Uterus (tissue), 4 donors: ENCODE measurements around the gene RMND1. TPM values are rescaled to one million over a fixed set of nuclear protein-coding genes. Genes with fewer than 3 reads are reported as not detected.

Experiments used
- DNase-seq, 2 donors: peaks; one replicate each; pipeline ENCODE4 v3.0.0-alpha.2; 2019 to 2020
- H3K27ac ChIP-seq, 2 donors: fragments of 200-600 bp; sonication (generic); 1 replicate in 1 of 2; 2 replicates in 1 of 2; pipeline ENCODE4 v1.5.1; 2016 to 2018
- H3K27me3 ChIP-seq, 2 donors: fragments of 200-600 bp; sonication (generic); one replicate each; pipeline ENCODE4 v1.5.1; 2018 to 2019; ENCODE audit warnings: control low read depth in 1 of 2
- H3K36me3 ChIP-seq, 2 donors: fragments of 200-600 bp; sonication (generic); one replicate each; pipeline ENCODE4 v1.5.1; 2019; ENCODE audit warnings: control low read depth in 1 of 2
- H3K4me1 ChIP-seq, 2 donors: fragments of 200-600 bp; sonication (generic); one replicate each; pipeline ENCODE4 v1.5.1; 2018 to 2019; ENCODE audit warnings: control low read depth in 1 of 2
- H3K4me3 ChIP-seq, 2 donors: fragments of 200-600 bp; sonication (generic); 1 replicate in 1 of 2; 2 replicates in 1 of 2; pipeline ENCODE4 v1.5.1; 2018 to 2019; ENCODE audit warnings: mild to moderate bottlenecking in 1 of 2
- H3K9me3 ChIP-seq, 2 donors: fragments of 200-600 bp; sonication (generic); one replicate each; pipeline ENCODE4 v1.5.1; 2019; ENCODE audit warnings: control low read depth in 1 of 2
- POLR2A ChIP-seq, 2 donors: fragments of 450-650 bp; IDR thresholded peaks; one replicate each; pipeline ENCODE4 v1.6.1; 2016; ENCODE audit warnings: antibody characterized with exemption in 2 of 2, mild to moderate bottlenecking in 1 of 2, moderate library complexity in 1 of 2
- intact Hi-C: fragments of 100-400 bp; cut with DNase I; formaldehyde crosslinking; loops from one replicate; pipeline ENCODE4 v1.15.1; 2023; ENCODE audit warnings: low total_unique reads
- total RNA-seq, 4 donors: library from RNA; depleted of rRNA in 3 of 4; stranded (reverse); fragments of >200 nt in 3 of 4; gene quantifications; one replicate each; pipeline versions ENCODE4 v1.1.0 to v1.2.4, GENCODE V29; 2014 to 2023
- TF ChIP-seq, protein P1 (sequence below), 4 experiments: fragments of 200-600 bp in 2 of 4; fragments of 450-650 bp in 2 of 4; sonication (generic) in 2 of 4; IDR thresholded peaks; one replicate each; pipeline ENCODE4 v1.5.1; 2016 to 2019; ENCODE audit warnings: antibody characterized with exemption in 4 of 4, mild to moderate bottlenecking in 2 of 4, moderate library complexity in 1 of 4
- donor health status: DM: yes; HTN: yes; CAD: no.

RMND1 gene
- total RNA-seq, 4 donors from 2014 or later: 4.1 to 48.8 (median 21.1) TPM

DNA sequence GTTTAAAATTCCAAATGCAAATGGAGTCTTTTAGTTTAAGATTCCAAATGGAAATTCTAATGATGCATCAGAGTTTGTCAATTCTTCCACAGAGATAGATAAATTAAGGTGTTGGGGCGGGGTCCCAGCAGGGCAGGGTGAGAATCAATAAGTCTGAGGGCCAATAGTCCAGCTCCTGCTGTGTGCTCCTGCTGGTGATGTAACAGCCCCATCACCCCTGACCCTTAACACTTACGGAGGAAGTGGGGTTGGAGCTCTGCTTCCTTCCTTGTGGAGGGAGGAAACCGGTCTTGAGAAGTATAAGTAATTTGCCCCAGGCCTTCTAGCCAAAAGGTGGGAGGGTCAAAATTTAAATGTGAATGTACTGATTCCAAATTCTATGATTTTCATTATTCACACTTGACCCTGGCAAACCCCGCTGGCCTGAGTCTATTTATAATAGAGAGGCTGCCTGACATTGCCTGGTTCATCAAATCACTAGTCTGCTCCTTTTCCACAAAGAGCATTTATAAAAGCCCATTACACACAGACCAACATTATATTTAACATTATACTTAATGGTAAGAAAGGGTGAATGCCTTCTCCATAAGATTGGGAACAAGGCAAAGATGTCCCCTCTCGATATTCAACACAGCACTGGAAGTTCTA, 77.8 kb downstream of the RMND1 start:
- DNase-seq: no peak
- Histone ChIP-seq H3K27ac (peak overlapping the region in 1 of 2 donors; percentile 28), H3K36me3 (no peaks in the 10 kb centered on the region), H3K9me3 (no peaks in the 10 kb centered on the region), H3K4me1 (peaks cover 0 to 3% of the 10 kb centered on the region in 2 donors), H3K4me3 (no peak overlapping the region), H3K27me3 (no peaks in the 10 kb centered on the region)
- TF ChIP-seq, protein P1, sequence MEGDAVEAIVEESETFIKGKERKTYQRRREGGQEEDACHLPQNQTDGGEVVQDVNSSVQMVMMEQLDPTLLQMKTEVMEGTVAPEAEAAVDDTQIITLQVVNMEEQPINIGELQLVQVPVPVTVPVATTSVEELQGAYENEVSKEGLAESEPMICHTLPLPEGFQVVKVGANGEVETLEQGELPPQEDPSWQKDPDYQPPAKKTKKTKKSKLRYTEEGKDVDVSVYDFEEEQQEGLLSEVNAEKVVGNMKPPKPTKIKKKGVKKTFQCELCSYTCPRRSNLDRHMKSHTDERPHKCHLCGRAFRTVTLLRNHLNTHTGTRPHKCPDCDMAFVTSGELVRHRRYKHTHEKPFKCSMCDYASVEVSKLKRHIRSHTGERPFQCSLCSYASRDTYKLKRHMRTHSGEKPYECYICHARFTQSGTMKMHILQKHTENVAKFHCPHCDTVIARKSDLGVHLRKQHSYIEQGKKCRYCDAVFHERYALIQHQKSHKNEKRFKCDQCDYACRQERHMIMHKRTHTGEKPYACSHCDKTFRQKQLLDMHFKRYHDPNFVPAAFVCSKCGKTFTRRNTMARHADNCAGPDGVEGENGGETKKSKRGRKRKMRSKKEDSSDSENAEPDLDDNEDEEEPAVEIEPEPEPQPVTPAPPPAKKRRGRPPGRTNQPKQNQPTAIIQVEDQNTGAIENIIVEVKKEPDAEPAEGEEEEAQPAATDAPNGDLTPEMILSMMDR (IDR thresholded peaks at IDR 0.05): no peak
- TF ChIP-seq POLR2A (IDR thresholded peaks at IDR 0.05): no peak
- intact Hi-C loops: no loop called here

DNA sequence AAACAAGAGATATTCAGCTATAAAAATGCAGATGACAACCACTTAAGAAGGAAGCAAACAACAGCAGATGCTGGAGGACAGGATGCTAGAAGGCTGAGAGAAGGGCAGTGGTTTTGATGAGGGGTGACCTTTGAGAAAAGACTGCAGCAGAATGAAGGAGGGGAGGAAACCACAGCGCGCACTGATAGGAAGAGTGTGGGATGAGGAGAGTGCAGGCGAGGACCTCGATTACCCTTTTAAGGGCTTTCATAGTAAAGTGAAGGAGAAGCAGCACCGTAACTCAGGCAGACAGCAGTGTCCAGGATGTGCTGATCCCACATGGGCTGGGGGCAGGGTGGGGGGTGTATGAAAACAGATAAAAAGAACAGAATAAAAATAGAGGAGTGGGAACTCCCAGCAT, 79.8 kb downstream of the RMND1 start:
- no peak for DNase-seq
- H3K4me1 ChIP-seq: no peaks in the 10 kb centered on the region
- H3K9me3 ChIP-seq: no peaks in the 10 kb centered on the region
- H3K27me3 ChIP-seq: no peaks in the 10 kb centered on the region
- TF ChIP-seq POLR2A (IDR thresholded peaks at IDR 0.05): no peak
- TF ChIP-seq, protein P1 (IDR thresholded peaks at IDR 0.05): no peak
- intact Hi-C loops: no loop called here
- no peak overlapping the region for H3K4me3 ChIP-seq
- H3K27ac ChIP-seq: peak overlapping the region in 1 of 2 donors; percentile 17
- no peaks in the 10 kb centered on the region for H3K36me3 ChIP-seq

DNA sequence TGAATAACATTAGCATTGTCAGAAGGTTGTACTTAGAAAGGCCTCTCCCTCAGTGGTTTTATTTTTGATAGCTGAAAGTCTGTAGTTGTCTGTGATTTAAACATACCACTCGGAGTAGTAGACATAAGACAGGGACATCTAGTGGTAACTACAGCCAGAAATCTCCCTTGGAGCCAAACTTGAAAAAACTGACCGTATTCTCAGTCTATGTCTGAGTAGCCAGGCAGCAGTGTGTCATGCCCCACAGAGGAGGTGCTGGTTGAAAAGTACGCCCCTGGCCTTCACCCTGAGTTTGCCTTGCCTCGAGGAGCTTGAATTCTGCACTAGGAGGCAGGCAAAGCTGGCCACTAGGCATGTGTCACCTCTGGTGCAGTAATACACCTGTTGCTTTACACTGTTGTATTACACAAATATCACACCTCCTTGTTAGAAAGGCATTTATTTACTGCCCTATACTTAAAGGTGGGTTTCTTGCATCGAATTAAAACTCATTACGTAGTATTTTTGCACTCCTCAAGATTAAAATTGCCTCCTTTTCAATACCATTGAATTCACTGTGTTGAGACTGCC, 81.3 kb downstream of the RMND1 start:
- H3K27me3 ChIP-seq: no peaks in the 10 kb centered on the region
- no peaks in the 10 kb centered on the region for H3K4me1 ChIP-seq
- TF ChIP-seq, protein P1 (IDR thresholded peaks at IDR 0.05): no peak
- TF ChIP-seq POLR2A (IDR thresholded peaks at IDR 0.05): no peak
- H3K27ac ChIP-seq: no peak overlapping the region
- DNase-seq: no peak
- no peaks in the 10 kb centered on the region for H3K36me3 ChIP-seq
- H3K4me3 ChIP-seq: no peak overlapping the region
- H3K9me3 ChIP-seq: no peaks in the 10 kb centered on the region
- intact Hi-C loops: no loop called here

DNA sequence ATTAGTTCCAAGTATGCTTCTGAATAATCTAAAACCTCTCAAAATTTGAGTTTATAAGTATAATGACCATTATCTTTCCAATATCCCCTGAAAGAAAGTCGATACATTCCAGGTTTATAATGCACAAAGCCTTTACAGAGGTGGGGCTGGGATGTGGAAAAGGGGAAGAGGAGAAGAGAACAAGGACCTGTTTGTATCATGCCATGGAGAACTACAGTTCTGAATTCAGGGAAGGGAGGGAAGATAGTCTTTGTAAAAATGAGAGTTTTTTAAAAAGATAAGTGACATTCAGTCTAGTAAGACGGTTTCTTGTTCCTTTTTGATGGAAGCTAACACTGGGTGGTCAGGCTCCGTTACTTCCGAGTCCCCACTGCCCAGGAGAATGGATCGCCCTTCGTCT, 86.7 kb downstream of the RMND1 start:
- H3K4me3 ChIP-seq: no peak overlapping the region

DNA sequence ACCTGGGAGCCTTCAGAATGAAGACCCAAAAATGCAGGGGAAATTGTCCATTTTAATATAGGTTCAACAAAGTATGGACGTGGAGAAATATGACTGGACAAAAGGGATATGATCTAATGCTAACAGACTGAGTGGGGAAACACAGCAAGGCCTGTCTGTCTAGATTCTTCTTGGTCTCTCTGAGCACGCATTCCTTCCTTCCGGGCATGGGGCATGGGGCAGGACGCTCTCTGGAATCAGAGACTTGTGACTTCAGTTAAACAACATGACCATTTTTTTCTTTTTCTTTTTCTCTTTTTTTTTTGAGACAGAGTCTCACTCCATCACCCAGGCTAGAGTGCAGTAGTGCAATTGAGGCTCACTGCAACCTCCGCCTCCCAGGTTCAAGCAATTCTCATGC, 92.4 kb downstream of the RMND1 start:
- no peaks in the 10 kb centered on the region for H3K9me3 ChIP-seq
- no peaks in the 10 kb centered on the region for H3K4me1 ChIP-seq
- H3K27ac ChIP-seq: no peak overlapping the region
- no peak overlapping the region for H3K4me3 ChIP-seq
- H3K36me3 ChIP-seq: no peaks in the 10 kb centered on the region
- intact Hi-C loops: no loop called here
- DNase-seq: no peak
- H3K27me3 ChIP-seq: no peaks in the 10 kb centered on the region
- TF ChIP-seq, protein P1 (IDR thresholded peaks at IDR 0.05): no peak
- TF ChIP-seq POLR2A (IDR thresholded peaks at IDR 0.05): no peak

More for the DNA sequence above, 86.7 kb downstream of the RMND1 start:
- Histone ChIP-seq H3K27me3 (no peaks in the 10 kb centered on the region), H3K27ac (no peak overlapping the region), H3K4me1 (no peaks in the 10 kb centered on the region), H3K9me3 (no peaks in the 10 kb centered on the region), H3K36me3 (no peaks in the 10 kb centered on the region)
- intact Hi-C loops: no loop called here
- no peak for DNase-seq
- TF ChIP-seq POLR2A (IDR thresholded peaks at IDR 0.05): no peak
- TF ChIP-seq, protein P1 (IDR thresholded peaks at IDR 0.05): no peak
